Measurements from ENCODE around the gene HGS. TPM values are rescaled to one million over a fixed set of nuclear protein-coding genes. Genes with fewer than 3 reads are reported as not detected.
A peak's percentile ranks its signal among the peaks of the same experiment; 100 is the strongest.

Gene HGS
- total and polyA plus RNA-seq, 2 of the 4 experiments (the other 2 are of a cell fraction), result 52.5 to 137 TPM

- H4K91ac ChIP-seq (ENCODE audit: insufficient read depth, low read depth, low read length), result peak overlapping the region; percentile 75
- peak overlapping the region; percentile 59 for H3K4me3 ChIP-seq (ENCODE audit: insufficient read depth, low read depth, low read length)
- H3K4me2 ChIP-seq (ENCODE audit: low read depth, low read length), result peak overlapping the region; percentile 99
- no peak overlapping the region; the same call in 2 of the 3 replicates for H2BK15ac ChIP-seq (ENCODE audit: low read depth, low read length)
- H2BK20ac ChIP-seq (ENCODE audit: low read depth, low read length), result no peak overlapping the region
- no peaks in the 10 kb centered on the region for H3K9me3 ChIP-seq (ENCODE audit: control insufficient read depth, insufficient read depth, low read length)
- H2AFZ ChIP-seq (replicated peaks; ENCODE audit: low read length, poor library complexity), result peak overlapping the region; percentile 87
- H3K9me1 ChIP-seq (ENCODE audit: insufficient read depth, low read length), result peaks cover 6% of the 10 kb centered on the region; the same call in 1 of the 2 replicates
- peak overlapping the region; percentile 97 for H2AK9ac ChIP-seq (replicated peaks; ENCODE audit: low read depth, low read length, poor library complexity)
- in situ Hi-C loops (cut with MboI; ENCODE audit: low sequenced_read_pairs) (no loop called here), intact Hi-C loops (cut with micrococcal nuclease) (no loop called here), dilution Hi-C loops (cut with HindIII; ENCODE audit: low sequenced_read_pairs, unreplicated experiment) (no loop called here)
- H4K20me1 ChIP-seq (ENCODE audit: insufficient read depth, low read length), result peaks cover 56% of the 10 kb centered on the region
- H2BK120ac ChIP-seq (ENCODE audit: low read depth, low read length), result peak overlapping the region; percentile 21; the same call in 1 of the 2 replicates
- peak overlapping the region; percentile 81 for H3K27ac ChIP-seq (ENCODE audit: insufficient read depth, low read length)
- peaks cover 10% of the 10 kb centered on the region for H3K4me1 ChIP-seq (ENCODE audit: control insufficient read depth, insufficient read depth, low read length)
- H3K18ac ChIP-seq (ENCODE audit: low read depth, low read length), result peak overlapping the region; percentile 56; the same call in 1 of the 2 replicates
- peak overlapping the region; percentile 79 for H3K14ac ChIP-seq (replicated peaks; ENCODE audit: low read depth, low read length)
- peak overlapping the region; percentile 65 to 95 for H4K8ac ChIP-seq (ENCODE audit: low read depth in 2 of 2, low read length in 2 of 2)
- peak overlapping the region; percentile 82 for H3K4ac ChIP-seq (ENCODE audit: low read depth, low read length)
- ATAC-seq (ENCODE audit: low read depth), result no peak; the same call in 1 of the 2 replicates
- CTCF ChIA-PET, result no interaction called here
- POLR2A ChIA-PET (ENCODE audit: unreplicated experiment), result interaction anchor here (0.6 kb wide), 1 partner anchor 50 kb away, joined by 10 read pairs; no protein-coding TSS in a partner anchor
- peak overlapping the region; percentile 99 for H2AK5ac ChIP-seq (ENCODE audit: low read depth, low read length)
- H3K56ac ChIP-seq (ENCODE audit: extremely low read depth, insufficient read depth, low read length), result peak overlapping the region; percentile 64; the same call in 1 of the 2 replicates
- H3K36me3 ChIP-seq (ENCODE audit: control insufficient read depth, insufficient read depth, low read length), result peaks cover 42% of the 10 kb centered on the region
- peak overlapping the region; percentile 72 for H4K5ac ChIP-seq (ENCODE audit: low read depth, low read length)
- H3K27me3 ChIP-seq (ENCODE audit: control insufficient read depth, insufficient read depth, low read length), result no peaks in the 10 kb centered on the region
- peak overlapping the region; percentile 90 for H3K9ac ChIP-seq (ENCODE audit: low read depth, low read length)
- H3K23ac ChIP-seq (ENCODE audit: low read depth, low read length), result peak overlapping the region; percentile 98
- 10% methylated on average over 4 of the region's 16 CpGs; no CpG with 5 or more reads in 1 of the 2 experiments for WGBS, 2 experiments (ENCODE audit: extremely low coverage in 2 of 2, insufficient read length in 1 of 2)
- peaks cover 15 to 76% of the 10 kb centered on the region in 2 experiments; a peak in 3 of 4 replicates for H3K79me1 ChIP-seq (ENCODE audit: low read depth in 1 of 2, low read length in 2 of 2)
- TSS peak; percentile 72 for BruUV-seq (replicated peaks)
- peak overlapping the region; percentile 75 for H2BK5ac ChIP-seq (ENCODE audit: low read depth, low read length, poor library complexity, severe bottlenecking)
- DNase-seq, result peak; percentile 88
- TF ChIP-seq SMC3 (IDR thresholded peaks at IDR 0.05; ENCODE audit: low read depth, low read length) (no peak), USF2 (IDR thresholded peaks at IDR 0.05; ENCODE audit: low read depth, low read length) (peak; percentile 66), CTCF (conservative IDR thresholded peaks at IDR 0.05; ENCODE audit: low read depth, low read length) (no peak), POLR2A (IDR thresholded peaks at IDR 0.05; ENCODE audit: low read depth, low read length) (no peak; the same call in 1 of the 2 replicates), RAD21 (IDR thresholded peaks at IDR 0.05; ENCODE audit: low read length) (no peak), MXI1 (IDR thresholded peaks at IDR 0.05; ENCODE audit: borderline replicate concordance, low read depth, low read length) (peak; percentile 83; the same call in 1 of the 2 replicates), BHLHE40 (IDR thresholded peaks at IDR 0.05; ENCODE audit: low read depth, low read length) (peak; percentile 71), NFE2L2 (IDR thresholded peaks at IDR 0.05; ENCODE audit: low read depth, low read length) (no peak; the same call in 1 of the 2 replicates), RFX5 (IDR thresholded peaks at IDR 0.05; ENCODE audit: low read depth, low read length) (no peak), FOS (IDR thresholded peaks at IDR 0.05; ENCODE audit: low read depth, low read length) (peak; percentile 73), MAFK (IDR thresholded peaks at IDR 0.05; ENCODE audit: low read depth, low read length) (no peak), CEBPB (IDR thresholded peaks at IDR 0.05; ENCODE audit: low read depth, low read length) (no peak), RCOR1 (IDR thresholded peaks at IDR 0.05; ENCODE audit: insufficient replicate concordance, low read length) (no peak), CHD1 (IDR thresholded peaks at IDR 0.05; ENCODE audit: low read depth, low read length) (no peak)
- TF ChIP-seq, protein P1, sequence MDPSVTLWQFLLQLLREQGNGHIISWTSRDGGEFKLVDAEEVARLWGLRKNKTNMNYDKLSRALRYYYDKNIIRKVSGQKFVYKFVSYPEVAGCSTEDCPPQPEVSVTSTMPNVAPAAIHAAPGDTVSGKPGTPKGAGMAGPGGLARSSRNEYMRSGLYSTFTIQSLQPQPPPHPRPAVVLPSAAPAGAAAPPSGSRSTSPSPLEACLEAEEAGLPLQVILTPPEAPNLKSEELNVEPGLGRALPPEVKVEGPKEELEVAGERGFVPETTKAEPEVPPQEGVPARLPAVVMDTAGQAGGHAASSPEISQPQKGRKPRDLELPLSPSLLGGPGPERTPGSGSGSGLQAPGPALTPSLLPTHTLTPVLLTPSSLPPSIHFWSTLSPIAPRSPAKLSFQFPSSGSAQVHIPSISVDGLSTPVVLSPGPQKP (IDR thresholded peaks at IDR 0.05; ENCODE audit: borderline replicate concordance, low read depth, low read length), result no peak
Measured at GRCh38 chr17:81684442-81684911, 666 bp downstream of the HGS start.
